Glutamatergic neuron (in vitro differentiated cells): ENCODE measurements around the gene KRT24. TPM values are rescaled to one million over a fixed set of nuclear protein-coding genes. Genes with fewer than 3 reads are reported as not detected.
"Not testable (repeated sequence)": the region's sequence is repeated elsewhere in the genome, so short reads cannot be mapped to it uniquely, and the experiment has no call there.

Experiments
- DNase-seq: peaks from one replicate; pipeline ENCODE4 v3.0.0; 2022
- H3K27ac Mint-ChIP-seq: one replicate; pipeline ENCODE4 v1.8.0; 2020; ENCODE audit warnings: mild to moderate bottlenecking, mixed read lengths, inconsistent platforms; ENCODE audit not compliant: unreplicated experiment
- H3K27me3 Mint-ChIP-seq: one replicate; pipeline ENCODE4 v1.8.0; 2020; ENCODE audit warnings: mild to moderate bottlenecking, moderate library complexity, mixed read lengths, inconsistent platforms; ENCODE audit not compliant: unreplicated experiment
- H3K36me3 Mint-ChIP-seq: one replicate; pipeline ENCODE4 v1.8.0; 2020; ENCODE audit warnings: mild to moderate bottlenecking, mixed read lengths, inconsistent platforms; ENCODE audit not compliant: unreplicated experiment
- H3K4me1 Mint-ChIP-seq: one replicate; pipeline ENCODE4 v1.8.0; 2020; ENCODE audit warnings: mild to moderate bottlenecking, low read depth, mixed read lengths, inconsistent platforms; ENCODE audit not compliant: unreplicated experiment
- H3K4me3 Mint-ChIP-seq: one replicate; pipeline ENCODE4 v1.8.0; 2020; ENCODE audit warnings: mild to moderate bottlenecking, mixed read lengths, inconsistent platforms; ENCODE audit not compliant: unreplicated experiment
- H3K9me3 Mint-ChIP-seq: one replicate; pipeline ENCODE4 v1.8.0; 2020; ENCODE audit warnings: mild to moderate bottlenecking, moderate library complexity, mixed read lengths, inconsistent platforms; ENCODE audit not compliant: unreplicated experiment
- CTCF ChIP-seq: fragments of 200-600 bp; sonication (generic); IDR thresholded peaks from one replicate; pipeline ENCODE4 v1.5.0; 2021; ENCODE audit not compliant: partially characterized antibody, unreplicated experiment
- long read RNA-seq: library from polyadenylated mRNA; unstranded; transcript quantifications from one replicate; pipeline ENCODE4 v2.0.0, GENCODE V29; 2020; ENCODE audit not compliant: unreplicated experiment
- total RNA-seq: library from RNA; stranded (reverse); fragmentation: NEBNext Ultra II Directional; extraction: Animal tissue kit (Norgen Biotek cat#: 25700); gene quantifications from one replicate; pipeline ENCODE4 v1.2.1, GENCODE V29; 2021; ENCODE audit not compliant: unreplicated experiment

KRT24 gene
- total RNA-seq, result not detected
- long read RNA-seq, result 0 reads

GRCh38 chr17:40703652-40704051 is at the start of gene KRT24:
TSS of gene KRT24 (minus strand) at chr17:40703752. CDS start at chr17:40703693, 59 bp downstream.
- Mint-ChIP-seq H3K9me3 (no peaks in the 10 kb centered on the region), H3K27ac (no peak within 1 kb of the TSS), H3K27me3 (peaks cover 2% of the 10 kb centered on the region), H3K4me3 (no peak within 1 kb of the TSS), H3K36me3 (no peaks in the 10 kb centered on the region), H3K4me1 (peaks cover 2% of the 10 kb centered on the region)
- no peak for TF ChIP-seq CTCF
- DNase-seq, result no peak

GRCh38 chr17:40751065-40751464 is 47.5 kb upstream of the KRT24 start:
- Mint-ChIP-seq H3K27ac (no peak overlapping the region), H3K27me3 (no peaks in the 10 kb centered on the region), H3K4me3 (no peak overlapping the region), H3K36me3 (no peaks in the 10 kb centered on the region), H3K4me1 (no peaks in the 10 kb centered on the region), H3K9me3 (peaks cover 1% of the 10 kb centered on the region)
- no peak for DNase-seq
- TF ChIP-seq CTCF, result no peak

GRCh38 chr17:40750391-40750790 is 46.8 kb upstream of the KRT24 start:
- H3K4me3 Mint-ChIP-seq, result no peak overlapping the region

GRCh38 chr17:40748666-40749065 is 45.1 kb upstream of the KRT24 start:
- H3K36me3 Mint-ChIP-seq, H3K9me3 Mint-ChIP-seq, H3K27me3 Mint-ChIP-seq, H3K4me1 Mint-ChIP-seq, DNase-seq, H3K4me3 Mint-ChIP-seq, H3K27ac Mint-ChIP-seq: not testable (repeated sequence)

More at GRCh38 chr17:40750391-40750790, 46.8 kb upstream of the KRT24 start:
- no peaks in the 10 kb centered on the region for H3K4me1 Mint-ChIP-seq
- no peak for DNase-seq
- no peak overlapping the region for H3K27ac Mint-ChIP-seq
- no peak for TF ChIP-seq CTCF
- no peaks in the 10 kb centered on the region for H3K36me3 Mint-ChIP-seq
- H3K9me3 Mint-ChIP-seq, result peaks cover under 1% of the 10 kb centered on the region
- no peaks in the 10 kb centered on the region for H3K27me3 Mint-ChIP-seq

GRCh38 chr17:40738553-40738952 is 35.0 kb upstream of the KRT24 start:
- Mint-ChIP-seq H3K27ac (no peak overlapping the region), H3K4me1 (no peaks in the 10 kb centered on the region), H3K4me3 (no peak overlapping the region), H3K9me3 (no peaks in the 10 kb centered on the region), H3K36me3 (peaks cover 5% of the 10 kb centered on the region), H3K27me3 (no peaks in the 10 kb centered on the region)
- no peak for DNase-seq
- no peak for TF ChIP-seq CTCF
